HEK293 (cell line): ENCODE measurements around the gene CRYBG2.

ENCODE experiments used
- FEZF1 ChIP-seq: fragments of 450-650 bp; formaldehyde crosslinking; IDR thresholded peaks from 2 replicates; pipeline ENCODE4 v1.5.1; 2016; ENCODE audit warnings: missing biosample characterization, missing genetic modification characterization
- REST ChIP-seq: fragments of 450-650 bp; formaldehyde crosslinking; IDR thresholded peaks from 2 replicates; pipeline ENCODE4 v1.5.1; 2016; ENCODE audit warnings: missing biosample characterization, missing genetic modification characterization
- TCF7L2 ChIP-seq: IDR thresholded peaks from 2 replicates; pipeline ENCODE4 v1.6.1; 2011; ENCODE audit warnings: low read depth, mild to moderate bottlenecking, inconsistent platforms, low read length, moderate library complexity, borderline replicate concordance
- ZBTB7A ChIP-seq: fragments of 450-650 bp; formaldehyde crosslinking; IDR thresholded peaks from 2 replicates; pipeline ENCODE4 v1.5.1; 2016; ENCODE audit warnings: low read depth, missing biosample characterization, missing genetic modification characterization
- ZFP3 ChIP-seq: fragments of 450-650 bp; formaldehyde crosslinking; IDR thresholded peaks from 2 replicates; pipeline ENCODE4 v1.5.1; 2016; ENCODE audit warnings: low read depth, missing biosample characterization, missing genetic modification characterization
- ZFP41 ChIP-seq: fragments of 450-650 bp; formaldehyde crosslinking; IDR thresholded peaks from 2 replicates; pipeline ENCODE4 v1.5.1; 2016; ENCODE audit warnings: missing biosample characterization, missing genetic modification characterization, borderline replicate concordance
- TF ChIP-seq, protein P1 (sequence below): fragments of 450-650 bp; formaldehyde crosslinking; IDR thresholded peaks from 2 replicates; pipeline ENCODE4 v1.5.1; 2016; ENCODE audit warnings: missing biosample characterization, missing genetic modification characterization
- TF ChIP-seq, protein P2 (sequence below): fragments of 450-650 bp; formaldehyde crosslinking; IDR thresholded peaks from 2 replicates; pipeline ENCODE4 v1.5.1; 2017; ENCODE audit warnings: missing biosample characterization, mild to moderate bottlenecking, missing genetic modification characterization, moderate library complexity

DNA sequence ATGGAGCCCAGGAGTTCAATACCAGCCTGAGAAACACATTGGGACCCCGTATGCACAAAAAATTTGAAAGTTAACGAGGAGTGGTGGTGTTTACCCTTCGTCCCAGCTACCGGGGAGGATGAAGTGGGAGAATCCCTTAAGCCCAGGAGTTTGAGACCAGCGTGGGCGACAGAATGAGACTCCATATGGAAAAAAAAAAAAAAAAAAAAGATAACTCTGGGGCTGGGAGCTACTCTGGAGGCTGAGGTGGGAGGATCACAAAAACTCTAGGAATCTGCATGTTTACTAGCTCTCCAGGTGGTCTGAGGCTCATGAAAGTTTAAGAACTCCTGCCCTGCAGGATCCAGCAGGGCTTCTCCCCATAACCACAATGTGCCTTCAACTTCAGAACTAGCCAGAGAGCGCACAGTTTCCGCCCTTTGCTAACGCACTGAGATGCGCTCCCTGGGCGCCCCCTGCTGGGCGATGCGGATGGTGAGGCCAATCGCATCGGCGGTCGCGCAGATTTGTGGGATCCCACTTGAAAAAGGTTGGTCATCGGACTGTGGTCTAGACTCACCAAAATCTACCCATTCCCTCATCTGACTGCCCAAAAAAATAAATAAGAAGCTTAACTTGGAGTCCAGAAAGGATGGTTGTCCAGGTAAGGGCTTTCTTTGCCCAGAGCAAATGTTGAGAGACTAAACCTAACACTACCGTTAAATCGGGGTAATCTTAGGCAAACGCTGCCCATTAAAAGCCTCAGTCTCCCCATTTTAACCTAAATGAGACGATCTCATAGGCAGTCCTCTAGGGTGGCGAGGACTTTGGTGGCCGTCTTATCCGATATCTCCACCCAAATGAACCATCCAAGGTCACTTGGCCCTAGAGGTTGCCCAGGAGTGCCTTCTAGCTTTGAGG lies 9.9 kb upstream of the CRYBG2 start:
- TF ChIP-seq, protein P1, sequence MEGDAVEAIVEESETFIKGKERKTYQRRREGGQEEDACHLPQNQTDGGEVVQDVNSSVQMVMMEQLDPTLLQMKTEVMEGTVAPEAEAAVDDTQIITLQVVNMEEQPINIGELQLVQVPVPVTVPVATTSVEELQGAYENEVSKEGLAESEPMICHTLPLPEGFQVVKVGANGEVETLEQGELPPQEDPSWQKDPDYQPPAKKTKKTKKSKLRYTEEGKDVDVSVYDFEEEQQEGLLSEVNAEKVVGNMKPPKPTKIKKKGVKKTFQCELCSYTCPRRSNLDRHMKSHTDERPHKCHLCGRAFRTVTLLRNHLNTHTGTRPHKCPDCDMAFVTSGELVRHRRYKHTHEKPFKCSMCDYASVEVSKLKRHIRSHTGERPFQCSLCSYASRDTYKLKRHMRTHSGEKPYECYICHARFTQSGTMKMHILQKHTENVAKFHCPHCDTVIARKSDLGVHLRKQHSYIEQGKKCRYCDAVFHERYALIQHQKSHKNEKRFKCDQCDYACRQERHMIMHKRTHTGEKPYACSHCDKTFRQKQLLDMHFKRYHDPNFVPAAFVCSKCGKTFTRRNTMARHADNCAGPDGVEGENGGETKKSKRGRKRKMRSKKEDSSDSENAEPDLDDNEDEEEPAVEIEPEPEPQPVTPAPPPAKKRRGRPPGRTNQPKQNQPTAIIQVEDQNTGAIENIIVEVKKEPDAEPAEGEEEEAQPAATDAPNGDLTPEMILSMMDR (tag by site-specific recombination) = peak; percentile 79
- TF ChIP-seq ZBTB7A (tag by site-specific recombination) = no peak
- TF ChIP-seq TCF7L2 = no peak
- no peak for TF ChIP-seq REST (tag by site-specific recombination)
- no peak for TF ChIP-seq ZFP41 (tag by site-specific recombination)
- TF ChIP-seq, protein P2, sequence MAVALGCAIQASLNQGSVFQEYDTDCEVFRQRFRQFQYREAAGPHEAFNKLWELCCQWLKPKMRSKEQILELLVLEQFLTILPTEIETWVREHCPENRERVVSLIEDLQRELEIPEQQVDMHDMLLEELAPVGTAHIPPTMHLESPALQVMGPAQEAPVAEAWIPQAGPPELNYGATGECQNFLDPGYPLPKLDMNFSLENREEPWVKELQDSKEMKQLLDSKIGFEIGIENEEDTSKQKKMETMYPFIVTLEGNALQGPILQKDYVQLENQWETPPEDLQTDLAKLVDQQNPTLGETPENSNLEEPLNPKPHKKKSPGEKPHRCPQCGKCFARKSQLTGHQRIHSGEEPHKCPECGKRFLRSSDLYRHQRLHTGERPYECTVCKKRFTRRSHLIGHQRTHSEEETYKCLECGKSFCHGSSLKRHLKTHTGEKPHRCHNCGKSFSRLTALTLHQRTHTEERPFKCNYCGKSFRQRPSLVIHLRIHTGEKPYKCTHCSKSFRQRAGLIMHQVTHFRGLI (tag by site-specific recombination) = no peak
- TF ChIP-seq ZFP3 (tag by site-specific recombination) = no peak
- TF ChIP-seq FEZF1 (tag by site-specific recombination) = no peak
